ENCODE data around the gene KANSL1. TPM values are rescaled to one million over a fixed set of nuclear protein-coding genes. Genes with fewer than 3 reads are reported as not detected.
A peak's percentile ranks its signal among the peaks of the same experiment; 100 is the strongest.
"Not testable (repeated sequence)": the region's sequence is repeated elsewhere in the genome, so short reads cannot be mapped to it uniquely, and the experiment has no call there.

KANSL1 gene
- total RNA-seq, 2 experiments from 2014 or later = 54.4 to 55.3 TPM

DNA sequence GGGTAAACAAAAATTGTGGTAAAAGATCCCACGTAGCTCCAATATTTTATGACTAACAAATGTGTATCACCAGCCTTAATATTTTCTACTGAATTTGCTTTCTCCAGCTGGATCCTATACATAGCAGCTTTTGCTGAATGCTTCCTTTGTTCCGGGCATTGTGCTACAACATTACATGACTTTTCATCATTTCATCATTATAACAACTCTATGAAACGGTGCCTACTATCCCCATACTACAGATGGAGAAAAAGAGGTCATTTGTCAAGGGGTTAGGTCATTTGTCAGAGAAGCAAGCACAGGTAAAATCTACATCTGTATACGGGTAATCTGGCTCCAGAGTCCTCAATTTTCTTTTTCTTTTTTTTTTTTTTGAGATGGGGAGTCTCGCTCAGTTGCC lies 74.3 kb downstream of the KANSL1 start:
- TF ChIP-seq, protein P1, sequence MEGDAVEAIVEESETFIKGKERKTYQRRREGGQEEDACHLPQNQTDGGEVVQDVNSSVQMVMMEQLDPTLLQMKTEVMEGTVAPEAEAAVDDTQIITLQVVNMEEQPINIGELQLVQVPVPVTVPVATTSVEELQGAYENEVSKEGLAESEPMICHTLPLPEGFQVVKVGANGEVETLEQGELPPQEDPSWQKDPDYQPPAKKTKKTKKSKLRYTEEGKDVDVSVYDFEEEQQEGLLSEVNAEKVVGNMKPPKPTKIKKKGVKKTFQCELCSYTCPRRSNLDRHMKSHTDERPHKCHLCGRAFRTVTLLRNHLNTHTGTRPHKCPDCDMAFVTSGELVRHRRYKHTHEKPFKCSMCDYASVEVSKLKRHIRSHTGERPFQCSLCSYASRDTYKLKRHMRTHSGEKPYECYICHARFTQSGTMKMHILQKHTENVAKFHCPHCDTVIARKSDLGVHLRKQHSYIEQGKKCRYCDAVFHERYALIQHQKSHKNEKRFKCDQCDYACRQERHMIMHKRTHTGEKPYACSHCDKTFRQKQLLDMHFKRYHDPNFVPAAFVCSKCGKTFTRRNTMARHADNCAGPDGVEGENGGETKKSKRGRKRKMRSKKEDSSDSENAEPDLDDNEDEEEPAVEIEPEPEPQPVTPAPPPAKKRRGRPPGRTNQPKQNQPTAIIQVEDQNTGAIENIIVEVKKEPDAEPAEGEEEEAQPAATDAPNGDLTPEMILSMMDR (IDR thresholded peaks at IDR 0.05) = no peak
- Mint-ChIP-seq H3K4me1 (ENCODE audit: low read depth) (peaks cover 80% of the 10 kb centered on the region), H3K4me3 (no peak overlapping the region), H3K27me3 (no peaks in the 10 kb centered on the region), H3K36me3 (ENCODE audit: low read depth) (peaks cover 16% of the 10 kb centered on the region), H3K27ac (no peak overlapping the region), H3K9me3 (no peaks in the 10 kb centered on the region)
- ATAC-seq (no peak), DNase-seq (no peak)
- POLR2A ChIA-PET = interaction anchor here (1.0 to 1.3 kb wide), 2 partner anchors 10 kb away, joined by 4 to 5 read pairs; no protein-coding TSS in a partner anchor
- CTCF ChIA-PET = interaction anchor here (1.7 kb wide), 1 partner anchor 94 kb away, joined by 6 read pairs; no protein-coding TSS in a partner anchor
- intact Hi-C loops (cut with micrococcal nuclease) = no loop called here

DNA sequence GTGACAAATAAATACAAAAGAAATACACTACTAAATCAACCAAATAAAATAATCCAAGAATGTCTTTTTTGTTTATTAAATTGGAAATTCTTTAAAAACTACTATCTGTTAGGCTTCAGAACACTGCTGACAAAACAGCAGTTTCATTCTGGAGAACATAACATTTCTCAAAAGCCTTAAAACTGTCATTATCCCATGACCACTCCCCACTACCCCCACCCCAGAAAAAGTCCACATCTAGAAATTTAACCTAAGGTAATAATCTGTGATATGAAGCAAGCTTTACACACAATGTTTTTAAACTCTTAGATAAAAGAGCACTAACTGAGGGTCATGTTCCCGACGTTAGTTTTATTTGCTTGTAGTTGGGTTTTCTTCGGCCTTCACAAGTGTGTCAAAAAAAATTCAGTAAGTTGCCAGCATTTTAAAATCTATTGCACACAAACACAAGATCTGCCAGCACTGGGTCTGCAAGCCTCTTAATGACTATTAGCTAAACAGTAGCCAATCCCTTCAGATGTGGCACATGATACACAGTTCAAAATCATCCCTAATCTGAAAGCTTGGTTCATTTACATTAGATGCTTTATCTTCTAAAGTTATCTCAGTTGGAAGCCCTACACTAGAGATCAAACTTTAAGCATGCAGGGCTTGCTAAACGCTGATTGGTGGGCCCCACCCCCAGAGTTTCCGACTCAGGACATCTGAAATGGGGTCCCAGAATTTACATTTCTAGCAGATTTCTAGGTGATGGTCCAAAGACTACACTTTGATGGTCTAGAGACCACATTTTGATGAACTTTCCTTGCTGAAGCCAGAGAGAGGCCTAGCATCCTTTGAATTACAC lies 75.2 kb downstream of the KANSL1 start:
- CTCF ChIA-PET = interaction anchor here (1.4 to 1.7 kb wide), 3 partner anchors 9 to 95 kb away, joined by 3 to 6 read pairs (median 4); partner anchors contain the start of gene KANSL1
- peaks cover 81% of the 10 kb centered on the region for H3K4me1 Mint-ChIP-seq (ENCODE audit: low read depth)
- POLR2A ChIA-PET = interaction anchor here (1.0 to 1.3 kb wide), 2 partner anchors 9 to 11 kb away, joined by 4 to 5 read pairs; no protein-coding TSS in a partner anchor

GRCh38 chr17:46117117-46117516 lies 76.1 kb downstream of the KANSL1 start:
- TF ChIP-seq, protein P1 (IDR thresholded peaks at IDR 0.05) = no peak
- ATAC-seq (no peak), DNase-seq (no peak)
- peaks cover 20% of the 10 kb centered on the region for H3K36me3 Mint-ChIP-seq (ENCODE audit: low read depth)
- POLR2A ChIA-PET = no interaction called here
- no peaks in the 10 kb centered on the region for H3K9me3 Mint-ChIP-seq
- H3K4me3 Mint-ChIP-seq = no peak overlapping the region
- H3K27ac Mint-ChIP-seq = no peak overlapping the region
- CTCF ChIA-PET = interaction anchor here (1.4 kb wide), 2 partner anchors 8 to 76 kb away, joined by 3 to 4 read pairs; partner anchors contain the start of gene KANSL1
- intact Hi-C loops (cut with micrococcal nuclease) = no loop called here
- H3K27me3 Mint-ChIP-seq = no peaks in the 10 kb centered on the region
- H3K4me1 Mint-ChIP-seq (ENCODE audit: low read depth) = peaks cover 79% of the 10 kb centered on the region

More for the DNA sequence above, 75.2 kb downstream of the KANSL1 start:
- Mint-ChIP-seq H3K9me3 (no peaks in the 10 kb centered on the region), H3K27ac (no peak overlapping the region), H3K36me3 (ENCODE audit: low read depth) (peaks cover 16% of the 10 kb centered on the region), H3K27me3 (no peaks in the 10 kb centered on the region), H3K4me3 (no peak overlapping the region)
- ATAC-seq (no peak), DNase-seq (no peak)
- intact Hi-C loops (cut with micrococcal nuclease) = no loop called here
- TF ChIP-seq, protein P1 (IDR thresholded peaks at IDR 0.05) = no peak

DNA sequence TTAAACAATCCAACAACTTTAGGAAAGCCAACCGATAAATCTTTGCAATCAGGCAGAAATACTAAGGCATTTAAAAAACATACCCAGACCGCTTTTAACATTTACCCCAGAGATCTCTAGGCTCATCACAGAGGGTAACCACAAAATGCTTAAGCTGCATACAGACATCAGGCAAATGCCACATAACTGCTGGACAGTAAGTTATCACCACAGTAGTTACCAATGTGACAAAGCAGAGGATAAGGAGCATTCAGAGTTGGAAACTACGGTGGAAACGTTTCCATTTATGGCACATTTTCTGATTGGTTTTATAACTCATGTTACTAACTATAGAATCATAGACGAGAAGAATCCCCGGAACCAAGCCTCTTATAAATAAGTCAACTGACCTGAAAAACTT lies 77.5 kb downstream of the KANSL1 start:
- TF ChIP-seq, protein P1 (IDR thresholded peaks at IDR 0.05) = no peak
- Mint-ChIP-seq H3K9me3 (no peaks in the 10 kb centered on the region), H3K4me1 (ENCODE audit: low read depth) (peaks cover 77% of the 10 kb centered on the region), H3K27ac (no peak overlapping the region), H3K36me3 (ENCODE audit: low read depth) (peaks cover 24% of the 10 kb centered on the region), H3K27me3 (no peaks in the 10 kb centered on the region), H3K4me3 (no peak overlapping the region)
- ChIA-PET CTCF (interaction anchor here (0.9 kb wide), 1 partner anchor 24 kb away, joined by 3 read pairs; no protein-coding TSS in a partner anchor), POLR2A (no interaction called here)
- intact Hi-C loops (cut with micrococcal nuclease) = no loop called here
- DNase-seq (no peak), ATAC-seq (no peak)

DNA sequence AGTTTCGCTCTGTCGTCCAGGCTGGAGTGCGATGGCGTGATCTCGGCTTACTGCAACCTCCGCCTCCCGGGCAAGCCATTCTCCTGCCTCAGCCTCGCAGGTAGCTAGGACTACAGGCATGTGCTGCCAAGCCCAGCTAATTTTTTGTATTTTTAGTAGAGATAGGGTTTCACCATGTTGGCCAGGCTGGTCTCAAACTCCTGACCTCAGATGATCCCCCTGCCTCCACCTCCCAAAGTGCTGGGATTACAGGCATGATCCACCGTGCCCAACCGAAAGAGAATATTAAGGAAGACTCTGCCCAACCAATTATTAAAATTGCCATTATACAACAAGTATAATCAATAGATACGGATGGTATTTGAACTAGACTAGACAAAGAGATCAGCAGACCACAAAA lies 82.0 kb downstream of the KANSL1 start:
- intact Hi-C loops (cut with micrococcal nuclease); H3K4me3 Mint-ChIP-seq; ATAC-seq; CTCF ChIA-PET; POLR2A ChIA-PET; H3K9me3 Mint-ChIP-seq; H3K27me3 Mint-ChIP-seq; DNase-seq: not testable (repeated sequence)
- Mint-ChIP-seq H3K36me3 (ENCODE audit: low read depth) (peaks cover 18% of the 10 kb centered on the region), H3K4me1 (ENCODE audit: low read depth) (peaks cover 82% of the 10 kb centered on the region), H3K27ac (peak overlapping the region; percentile 10)
